Breast epithelium (tissue), 4 donors: ENCODE measurements around the gene RGS3. TPM values are rescaled to one million over a fixed set of nuclear protein-coding genes. Genes with fewer than 3 reads are reported as not detected.

ENCODE experiments used
- DNase-seq, 2 donors: peaks; one replicate each; pipeline ENCODE4 v3.0.0-alpha.2; 2019; ENCODE audit warnings: low spot score in 2 of 2
- H3K27ac ChIP-seq, 2 donors: fragments of 200-600 bp; sonication (generic) in 1 of 2; one replicate each; pipeline ENCODE4 v1.5.1; 2016 to 2019; ENCODE audit warnings: mild to moderate bottlenecking in 1 of 2
- H3K27me3 ChIP-seq, 2 donors: fragments of 200-600 bp; sonication (generic) in 1 of 2; one replicate each; pipeline versions ENCODE4 v1.5.1 to v1.6.0; 2017 to 2019; ENCODE audit warnings: control low read depth in 1 of 2, mild to moderate bottlenecking in 1 of 2
- H3K36me3 ChIP-seq: fragments of 200-600 bp; one replicate; pipeline ENCODE4 v1.5.1; 2019
- H3K4me1 ChIP-seq, 2 donors: fragments of 200-600 bp; sonication (generic); one replicate each; pipeline ENCODE4 v1.5.1; 2016 to 2019; ENCODE audit warnings: control low read depth in 1 of 2
- H3K4me3 ChIP-seq, 3 donors: fragments of 200-600 bp; sonication (generic); 1 replicate in 2 of 3; 2 replicates in 1 of 3; pipeline ENCODE4 v1.5.1; 2016 to 2019; ENCODE audit warnings: mild to moderate bottlenecking in 3 of 3, moderate library complexity in 2 of 3
- H3K9me3 ChIP-seq, 2 donors: fragments of 200-600 bp; sonication (generic) in 1 of 2; one replicate each; pipeline ENCODE4 v1.5.1; 2016 to 2019; ENCODE audit warnings: control low read depth in 1 of 2
- POLR2A ChIP-seq: fragments of 450-650 bp; IDR thresholded peaks from one replicate; pipeline ENCODE4 v1.6.1; 2016; ENCODE audit warnings: antibody characterized with exemption, mild to moderate bottlenecking, moderate library complexity
- POLR2AphosphoS5 ChIP-seq, 3 donors: sonication (generic); formaldehyde crosslinking; IDR thresholded peaks; one replicate each; pipeline ENCODE4 v1.6.1; 2017; ENCODE audit warnings: antibody characterized with exemption in 3 of 3
- intact Hi-C: fragments of 100-400 bp; cut with DNase I; formaldehyde crosslinking; loops from one replicate; pipeline ENCODE4 v1.15.1; 2023; ENCODE audit warnings: low total_unique reads
- total RNA-seq, 3 donors: library from RNA; depleted of rRNA; stranded (reverse); fragments of >200 nt; gene quantifications; one replicate each; pipeline ENCODE4 v1.1.0, GENCODE V29; 2016
- TF ChIP-seq, protein P1 (sequence below), 3 donors: fragments of 450-650 bp; IDR thresholded peaks; one replicate each; pipeline ENCODE4 v1.5.1; 2016 to 2017; ENCODE audit warnings: antibody characterized with exemption in 3 of 3, mild to moderate bottlenecking in 3 of 3, moderate library complexity in 3 of 3

RGS3 gene
- total RNA-seq, 3 donors from 2014 or later, result 31.7 to 49.0 (median 35.4) TPM

DNA sequence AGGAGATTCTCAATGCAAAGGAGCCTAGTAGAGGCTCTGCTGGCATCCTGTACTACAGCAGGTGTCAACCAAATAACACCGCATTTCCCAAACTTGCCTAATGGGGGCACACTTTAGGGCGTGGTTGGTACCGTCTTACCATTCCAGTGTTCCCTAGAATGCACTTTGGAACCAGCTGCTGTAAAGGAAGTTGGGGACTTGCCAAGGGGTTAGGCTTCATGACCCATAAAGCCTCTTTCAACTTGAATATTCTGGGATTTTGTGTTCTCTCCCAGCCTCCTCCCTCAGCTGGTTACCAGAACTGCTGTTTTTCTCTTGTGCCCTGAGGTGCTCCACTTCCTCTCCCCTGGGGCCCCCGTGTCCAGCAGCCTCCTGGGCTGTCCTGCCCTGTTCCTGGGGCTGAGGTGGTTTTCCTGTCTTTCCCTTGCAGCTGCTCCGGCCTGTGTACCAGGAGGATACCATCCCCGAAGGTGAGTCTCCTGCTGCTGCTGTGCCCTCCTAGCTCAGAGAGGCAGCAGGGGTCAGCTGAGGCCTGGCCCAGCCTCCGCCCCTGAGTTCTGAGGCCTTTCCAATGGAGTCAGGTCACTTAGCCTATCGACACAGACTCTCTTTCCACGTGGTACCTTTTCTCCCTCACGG lies 44.7 kb downstream of the RGS3 start:
- no peak for TF ChIP-seq POLR2A
- TF ChIP-seq, protein P1, sequence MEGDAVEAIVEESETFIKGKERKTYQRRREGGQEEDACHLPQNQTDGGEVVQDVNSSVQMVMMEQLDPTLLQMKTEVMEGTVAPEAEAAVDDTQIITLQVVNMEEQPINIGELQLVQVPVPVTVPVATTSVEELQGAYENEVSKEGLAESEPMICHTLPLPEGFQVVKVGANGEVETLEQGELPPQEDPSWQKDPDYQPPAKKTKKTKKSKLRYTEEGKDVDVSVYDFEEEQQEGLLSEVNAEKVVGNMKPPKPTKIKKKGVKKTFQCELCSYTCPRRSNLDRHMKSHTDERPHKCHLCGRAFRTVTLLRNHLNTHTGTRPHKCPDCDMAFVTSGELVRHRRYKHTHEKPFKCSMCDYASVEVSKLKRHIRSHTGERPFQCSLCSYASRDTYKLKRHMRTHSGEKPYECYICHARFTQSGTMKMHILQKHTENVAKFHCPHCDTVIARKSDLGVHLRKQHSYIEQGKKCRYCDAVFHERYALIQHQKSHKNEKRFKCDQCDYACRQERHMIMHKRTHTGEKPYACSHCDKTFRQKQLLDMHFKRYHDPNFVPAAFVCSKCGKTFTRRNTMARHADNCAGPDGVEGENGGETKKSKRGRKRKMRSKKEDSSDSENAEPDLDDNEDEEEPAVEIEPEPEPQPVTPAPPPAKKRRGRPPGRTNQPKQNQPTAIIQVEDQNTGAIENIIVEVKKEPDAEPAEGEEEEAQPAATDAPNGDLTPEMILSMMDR (IDR thresholded peaks at IDR 0.05), result no peak
- TF ChIP-seq POLR2AphosphoS5 (IDR thresholded peaks at IDR 0.05), result no peak
- no peak overlapping the region for H3K27ac ChIP-seq
- no peaks in the 10 kb centered on the region for H3K27me3 ChIP-seq
- intact Hi-C loops, result no loop called here
- H3K9me3 ChIP-seq, result no peaks in the 10 kb centered on the region
- H3K4me3 ChIP-seq, result no peak overlapping the region
- no peaks in the 10 kb centered on the region for H3K36me3 ChIP-seq
- H3K4me1 ChIP-seq, result no peaks in the 10 kb centered on the region
- DNase-seq, result no peak

GRCh38 chr9:113509463-113509862 lies 45.9 kb downstream of the RGS3 start:
- H3K4me3 ChIP-seq, result no peak overlapping the region
- TF ChIP-seq POLR2AphosphoS5 (IDR thresholded peaks at IDR 0.05), result no peak
- TF ChIP-seq POLR2A, result no peak
- TF ChIP-seq, protein P1 (IDR thresholded peaks at IDR 0.05), result no peak
- intact Hi-C loops, result no loop called here
- H3K36me3 ChIP-seq, result no peaks in the 10 kb centered on the region
- H3K9me3 ChIP-seq, result no peaks in the 10 kb centered on the region
- H3K4me1 ChIP-seq, result no peaks in the 10 kb centered on the region
- DNase-seq, result no peak
- H3K27me3 ChIP-seq, result no peaks in the 10 kb centered on the region
- no peak overlapping the region for H3K27ac ChIP-seq

- TF ChIP-seq, protein P1 (IDR thresholded peaks at IDR 0.05), result no peak
- TF ChIP-seq POLR2A (no peak), POLR2AphosphoS5 (IDR thresholded peaks at IDR 0.05) (no peak)
- H3K36me3 ChIP-seq, result no peaks in the 10 kb centered on the region
- no peaks in the 10 kb centered on the region for H3K27me3 ChIP-seq
- no peaks in the 10 kb centered on the region for H3K9me3 ChIP-seq
- no peak for DNase-seq
- no peak overlapping the region for H3K4me3 ChIP-seq
- no peak overlapping the region for H3K27ac ChIP-seq
- intact Hi-C loops, result no loop called here
- no peaks in the 10 kb centered on the region for H3K4me1 ChIP-seq
Observed at GRCh38 chr9:113511047-113511521, 47.6 kb downstream of the RGS3 start.

- DNase-seq, result no peak
- Histone ChIP-seq H3K4me3 (no peak overlapping the region), H3K27ac (no peak overlapping the region), H3K27me3 (no peaks in the 10 kb centered on the region), H3K4me1 (no peaks in the 10 kb centered on the region), H3K9me3 (no peaks in the 10 kb centered on the region), H3K36me3 (no peaks in the 10 kb centered on the region)
- TF ChIP-seq POLR2AphosphoS5 (IDR thresholded peaks at IDR 0.05) (no peak), POLR2A (no peak)
- TF ChIP-seq, protein P1 (IDR thresholded peaks at IDR 0.05), result no peak
- intact Hi-C loops, result no loop called here
Observed at GRCh38 chr9:113511856-113512761, 48.6 kb downstream of the RGS3 start.

DNA sequence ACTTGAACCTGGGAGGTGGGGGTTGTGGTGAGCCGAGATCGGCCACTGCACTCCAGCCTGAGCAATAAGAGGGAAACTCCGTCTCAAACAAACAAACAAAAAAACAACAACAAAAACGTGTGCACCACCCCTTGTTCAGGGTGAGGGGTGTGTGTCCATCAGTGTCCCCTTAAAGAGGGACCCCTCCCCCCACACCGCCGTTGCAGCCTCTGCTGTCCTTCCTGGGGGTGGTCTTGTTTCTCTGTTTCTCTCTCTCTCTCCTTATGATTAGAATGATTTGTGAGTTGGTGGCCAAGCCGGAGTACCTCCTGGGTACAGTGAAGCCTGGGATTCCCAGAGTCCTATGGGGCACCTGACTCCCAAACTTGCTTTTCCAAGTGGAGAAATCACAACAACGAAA lies 49.6 kb downstream of the RGS3 start:
- H3K9me3 ChIP-seq, result no peaks in the 10 kb centered on the region
- intact Hi-C loops, result no loop called here

More for the DNA sequence above, 49.6 kb downstream of the RGS3 start:
- Histone ChIP-seq H3K36me3 (no peaks in the 10 kb centered on the region), H3K4me3 (no peak overlapping the region), H3K27me3 (no peaks in the 10 kb centered on the region), H3K27ac (no peak overlapping the region), H3K4me1 (no peaks in the 10 kb centered on the region)
- TF ChIP-seq, protein P1 (IDR thresholded peaks at IDR 0.05), result no peak
- TF ChIP-seq POLR2AphosphoS5 (IDR thresholded peaks at IDR 0.05) (no peak), POLR2A (no peak)
- DNase-seq, result no peak
